SU-DHL-6 (cell line): ENCODE results near the gene STIP1.
A peak's percentile ranks its signal among the peaks of the same experiment; 100 is the strongest.

Experiments
- H2AFZ ChIP-seq: fragments of 200-600 bp; sonication (generic); 2 replicates; pipeline ENCODE4 v1.6.1; 2014; ENCODE audit warnings: low read depth, mild to moderate bottlenecking, moderate library complexity, mixed read lengths, antibody characterized with exemption, low read length; ENCODE audit not compliant: severe bottlenecking
- H3F3A ChIP-seq: fragments of 200-600 bp; shearing (Covaris generic); 2 replicates; pipeline ENCODE4 v1.6.0; 2016; ENCODE audit warnings: antibody characterized with exemption, mild to moderate bottlenecking; ENCODE audit not compliant: insufficient read depth
- H3K27ac ChIP-seq: fragments of 200-600 bp; sonication (generic); 2 replicates; pipeline ENCODE4 v1.5.1; 2016; ENCODE audit warnings: low read depth, mild to moderate bottlenecking, low read length, moderate library complexity, mixed read lengths
- H3K27me3 ChIP-seq: fragments of 200-600 bp; sonication (generic), shearing (Covaris generic); 2 replicates; pipeline ENCODE4 v1.6.0; 2014; ENCODE audit warnings: mild to moderate bottlenecking, low read length
- H3K36me3 ChIP-seq: fragments of 200-600 bp; sonication (generic); 2 replicates; pipeline ENCODE4 v1.6.1; 2014; ENCODE audit warnings: mild to moderate bottlenecking, low read length, mixed read lengths
- H3K4me2 ChIP-seq: fragments of 300-600, 200-600 bp; shearing (Covaris generic), sonication (generic); 2 replicates; pipeline ENCODE4 v1.6.0; 2014; ENCODE audit warnings: low read length, low read depth, mild to moderate bottlenecking; ENCODE audit not compliant: poor library complexity, severe bottlenecking
- H3K4me3 ChIP-seq: fragments of 200-600 bp; sonication (generic); 2 replicates; pipeline ENCODE4 v1.5.1; 2014; ENCODE audit warnings: antibody characterized with exemption, low read length, mild to moderate bottlenecking, mixed read lengths; ENCODE audit not compliant: insufficient read depth, poor library complexity, severe bottlenecking
- H3K79me2 ChIP-seq: fragments of 200-600 bp; sonication (generic); 2 replicates; pipeline ENCODE4 v1.6.1; 2014; ENCODE audit warnings: mild to moderate bottlenecking, low read length, moderate library complexity; ENCODE audit not compliant: insufficient read depth
- H3K9ac ChIP-seq: fragments of 200-600 bp; sonication (generic); 2 replicates; pipeline ENCODE4 v1.7.0; 2014; ENCODE audit warnings: mild to moderate bottlenecking, low read length
- H3K9me2 ChIP-seq: fragments of 200-600 bp; sonication (generic); replicated peaks from 2 replicates; pipeline ENCODE4 v1.6.1; 2014; ENCODE audit warnings: low read length; ENCODE audit not compliant: insufficient read depth
- H3K9me3 ChIP-seq: fragments of 200-600 bp; sonication (generic); 2 replicates; pipeline ENCODE4 v1.6.1; 2014; ENCODE audit warnings: low read length, mixed read lengths; ENCODE audit not compliant: insufficient read depth
- H4K20me1 ChIP-seq: fragments of 200-600 bp; sonication (generic); 2 replicates; pipeline ENCODE4 v1.6.1; 2014; ENCODE audit warnings: low read depth, mild to moderate bottlenecking, antibody characterized with exemption, low read length, moderate library complexity, mixed read lengths
- CTCF ChIP-seq: fragments of 200-600 bp; sonication (generic); IDR thresholded peaks from one replicate; pipeline ENCODE4 v1.5.1; 2017; ENCODE audit warnings: antibody characterized with exemption, mild to moderate bottlenecking, low read length, moderate library complexity; ENCODE audit not compliant: insufficient read depth, poor library complexity, severe bottlenecking
- EZH2phosphoT487 ChIP-seq: fragments of 200-600 bp; sonication (generic), shearing (Covaris generic); conservative IDR thresholded peaks from 2 replicates; pipeline ENCODE4 v1.6.1; 2018; ENCODE audit warnings: mild to moderate bottlenecking, antibody characterized with exemption, low read length, moderate library complexity, mixed read lengths

The STIP1 gene

GRCh38 chr11:64244107-64244506 is 58.1 kb downstream of the STIP1 start:
- Histone ChIP-seq H3K4me2 (no peak overlapping the region), H3K9me2 (no peaks in the 10 kb centered on the region), H3K9ac (no peak overlapping the region), H3K36me3 (no peaks in the 10 kb centered on the region), H3F3A (peaks cover 54% of the 10 kb centered on the region), H3K9me3 (no peaks in the 10 kb centered on the region), H3K27me3 (no peaks in the 10 kb centered on the region), H2AFZ (no peak overlapping the region), H3K4me3 (no peak overlapping the region), H4K20me1 (no peaks in the 10 kb centered on the region), H3K27ac (no peak overlapping the region), H3K79me2 (peaks cover 22% of the 10 kb centered on the region)
- TF ChIP-seq EZH2phosphoT487 (no peak), CTCF (no peak)

GRCh38 chr11:64244966-64245365 is 59.0 kb downstream of the STIP1 start:
- TF ChIP-seq CTCF (no peak), EZH2phosphoT487 (no peak)
- Histone ChIP-seq H3F3A (peaks cover 48% of the 10 kb centered on the region), H3K36me3 (no peaks in the 10 kb centered on the region), H3K9me2 (no peaks in the 10 kb centered on the region), H2AFZ (no peak overlapping the region), H3K4me2 (peak overlapping the region; percentile 82), H3K9ac (peak overlapping the region; percentile 89), H3K9me3 (no peaks in the 10 kb centered on the region), H3K27ac (peak overlapping the region; percentile 90), H3K4me3 (peak overlapping the region; percentile 97), H3K27me3 (no peaks in the 10 kb centered on the region), H3K79me2 (peaks cover 22% of the 10 kb centered on the region), H4K20me1 (no peaks in the 10 kb centered on the region)

GRCh38 chr11:64245401-64245796 is 59.4 kb downstream of the STIP1 start:
- TF ChIP-seq EZH2phosphoT487 = no peak
- TF ChIP-seq CTCF = no peak
- peak overlapping the region; percentile 90 for H3K27ac ChIP-seq
- no peaks in the 10 kb centered on the region for H3K27me3 ChIP-seq

More at GRCh38 chr11:64245401-64245796, 59.4 kb downstream of the STIP1 start:
- H3K4me3 ChIP-seq = peak overlapping the region; percentile 97
- peak overlapping the region; percentile 89 for H3K9ac ChIP-seq
- H3K4me2 ChIP-seq = peak overlapping the region; percentile 82
- H3K9me3 ChIP-seq = no peaks in the 10 kb centered on the region
- H3K79me2 ChIP-seq = peaks cover 22% of the 10 kb centered on the region
- H3K9me2 ChIP-seq = no peaks in the 10 kb centered on the region
- H4K20me1 ChIP-seq = no peaks in the 10 kb centered on the region
- H3K36me3 ChIP-seq = no peaks in the 10 kb centered on the region
- H3F3A ChIP-seq = peaks cover 44% of the 10 kb centered on the region
- no peak overlapping the region for H2AFZ ChIP-seq
